OCI-LY3 (cell line): Measurements from ENCODE around the gene ACP7.

Experiments
- H2AFZ ChIP-seq: fragments of 200-600, 300-600 bp; shearing (Covaris generic); 2 replicates; pipeline ENCODE4 v1.6.0; 2014; ENCODE audit warnings: antibody characterized with exemption, low read depth, low read length
- H3K27ac ChIP-seq: fragments of 200-600, 300-600 bp; sonication (generic); 2 replicates; pipeline ENCODE4 v1.5.1; 2014; ENCODE audit warnings: mild to moderate bottlenecking, low read length, moderate library complexity, mixed read lengths
- H3K27me3 ChIP-seq: fragments of 200-600, 300-600 bp; sonication (generic); 2 replicates; pipeline ENCODE4 v1.6.1; 2014; ENCODE audit warnings: low read depth, low read length, mixed read lengths
- H3K36me3 ChIP-seq: fragments of 200-600, 300-600 bp; sonication (generic); replicated peaks from 2 replicates; pipeline ENCODE3; 2014; ENCODE audit warnings: low read depth, low read length, mixed read lengths
- H3K4me1 ChIP-seq: fragments of 300-600, 200-600 bp; sonication (generic); 2 replicates; pipeline ENCODE4 v1.6.1; 2014; ENCODE audit warnings: low read length, mixed read lengths
- H3K4me2 ChIP-seq: fragments of 200-600, 300-600 bp; sonication (generic); 2 replicates; pipeline ENCODE4 v1.6.1; 2014; ENCODE audit warnings: low read length, mixed read lengths
- H3K4me3 ChIP-seq: fragments of 300-600, 200-600 bp; sonication (generic); 2 replicates; pipeline ENCODE4 v1.5.1; 2014; ENCODE audit warnings: antibody characterized with exemption, mild to moderate bottlenecking, low read length, moderate library complexity
- H3K79me2 ChIP-seq: fragments of 300-600, 200-600 bp; shearing (Covaris generic); 2 replicates; pipeline ENCODE4 v1.6.1; 2014; ENCODE audit warnings: mild to moderate bottlenecking, low read length, mixed read lengths
- H3K9ac ChIP-seq: fragments of 300-600, 200-600 bp; shearing (Covaris generic); 2 replicates; pipeline ENCODE4 v1.6.0; 2014; ENCODE audit warnings: mild to moderate bottlenecking, low read length, moderate library complexity
- H3K9me3 ChIP-seq: fragments of 200-600, 300-600 bp; shearing (Covaris generic); 2 replicates; pipeline ENCODE4 v1.6.1; 2014; ENCODE audit warnings: low read length, mixed read lengths; ENCODE audit not compliant: insufficient read depth
- H4K20me1 ChIP-seq: fragments of 200-600, 300-600 bp; sonication (generic); 2 replicates; pipeline ENCODE4 v1.6.1; 2016; ENCODE audit warnings: low read length, mixed read lengths; ENCODE audit not compliant: insufficient read depth
- CTCF ChIP-seq: fragments of 200-600, 300-600 bp; sonication (generic); IDR thresholded peaks from 2 replicates; pipeline ENCODE4 v1.5.1; 2014; ENCODE audit warnings: antibody characterized with exemption, low read length, low read depth
- EZH2phosphoT487 ChIP-seq: fragments of 200-600 bp; shearing (Covaris generic); IDR thresholded peaks from 2 replicates; pipeline ENCODE4 v1.6.1; 2018; ENCODE audit warnings: antibody characterized with exemption, mixed run types, low read depth

ACP7 gene

DNA sequence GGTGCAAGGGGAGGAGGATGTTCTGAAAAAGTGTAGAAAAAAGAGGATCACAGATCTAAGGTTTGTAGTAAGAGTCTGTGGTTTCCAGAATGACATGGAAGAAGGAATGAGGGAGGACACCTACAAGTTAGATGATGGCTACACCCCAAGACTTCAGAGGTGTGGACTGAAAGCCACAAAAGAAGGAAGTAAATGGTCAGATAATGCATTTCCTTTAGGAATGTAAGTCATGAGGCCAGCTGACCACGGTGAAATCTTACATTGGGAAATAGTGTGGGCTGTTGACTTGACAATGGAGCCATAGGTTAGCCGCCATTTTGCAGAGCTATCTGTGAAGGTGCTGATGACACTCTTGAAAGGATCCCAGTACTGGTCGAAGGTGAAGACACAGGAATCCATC is 26.6 kb upstream of the ACP7 start:
- Histone ChIP-seq H2AFZ (no peak overlapping the region), H3K4me2 (no peak overlapping the region), H3K4me3 (no peak overlapping the region), H3K4me1 (peaks cover 21% of the 10 kb centered on the region), H3K27me3 (no peaks in the 10 kb centered on the region), H3K27ac (no peak overlapping the region), H4K20me1 (no peaks in the 10 kb centered on the region), H3K9ac (no peak overlapping the region), H3K79me2 (no peaks in the 10 kb centered on the region), H3K36me3 (no peaks in the 10 kb centered on the region), H3K9me3 (peaks cover 7% of the 10 kb centered on the region; the same call in 1 of the 2 replicates)
- no peak for TF ChIP-seq CTCF
- no peak for TF ChIP-seq EZH2phosphoT487

- H4K20me1 ChIP-seq: no peaks in the 10 kb centered on the region
- no peak overlapping the region for H3K4me2 ChIP-seq
- TF ChIP-seq EZH2phosphoT487 (no peak), CTCF (no peak)
- H3K4me1 ChIP-seq: peaks cover 20% of the 10 kb centered on the region
- no peaks in the 10 kb centered on the region for H3K27me3 ChIP-seq
- H3K9me3 ChIP-seq: peaks cover 6% of the 10 kb centered on the region; the same call in 1 of the 2 replicates
- no peak overlapping the region for H3K9ac ChIP-seq
- no peaks in the 10 kb centered on the region for H3K36me3 ChIP-seq
- no peak overlapping the region for H3K4me3 ChIP-seq
- H3K79me2 ChIP-seq: no peaks in the 10 kb centered on the region
- H2AFZ ChIP-seq: no peak overlapping the region
- no peak overlapping the region for H3K27ac ChIP-seq
These were observed 24.9 kb upstream of the ACP7 start for GRCh38 chr19:39059302-39059701.

DNA sequence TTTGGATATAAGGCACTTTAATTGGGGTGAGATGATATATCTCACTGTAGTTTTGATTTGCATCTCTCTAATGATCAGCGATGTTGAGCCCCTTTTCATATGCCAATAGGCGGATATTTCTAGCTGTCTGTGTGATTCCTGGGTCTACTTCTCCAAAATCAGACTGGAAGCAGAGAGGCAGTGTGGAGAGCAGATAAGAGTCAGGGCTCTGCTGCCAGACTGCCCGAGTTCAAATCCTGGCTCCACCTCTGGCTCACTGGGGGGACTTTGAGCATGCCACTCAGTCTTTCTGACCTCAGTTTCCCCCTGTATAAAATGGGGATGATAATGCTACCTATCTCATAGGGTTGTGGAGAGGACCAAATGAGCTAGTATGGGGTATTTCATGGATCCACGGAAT is 24.0 kb upstream of the ACP7 start:
- Histone ChIP-seq H3K9me3 (no peaks in the 10 kb centered on the region), H3K9ac (no peak overlapping the region), H3K79me2 (no peaks in the 10 kb centered on the region), H3K27ac (no peak overlapping the region), H2AFZ (0 out of 2 replicates have a peak overlapping the region, but pooled peaks have one; percentile 10), H3K4me2 (no peak overlapping the region), H3K4me1 (peaks cover 20% of the 10 kb centered on the region), H4K20me1 (no peaks in the 10 kb centered on the region), H3K36me3 (no peaks in the 10 kb centered on the region), H3K4me3 (no peak overlapping the region), H3K27me3 (no peaks in the 10 kb centered on the region)
- TF ChIP-seq EZH2phosphoT487 (no peak), CTCF (no peak)

DNA sequence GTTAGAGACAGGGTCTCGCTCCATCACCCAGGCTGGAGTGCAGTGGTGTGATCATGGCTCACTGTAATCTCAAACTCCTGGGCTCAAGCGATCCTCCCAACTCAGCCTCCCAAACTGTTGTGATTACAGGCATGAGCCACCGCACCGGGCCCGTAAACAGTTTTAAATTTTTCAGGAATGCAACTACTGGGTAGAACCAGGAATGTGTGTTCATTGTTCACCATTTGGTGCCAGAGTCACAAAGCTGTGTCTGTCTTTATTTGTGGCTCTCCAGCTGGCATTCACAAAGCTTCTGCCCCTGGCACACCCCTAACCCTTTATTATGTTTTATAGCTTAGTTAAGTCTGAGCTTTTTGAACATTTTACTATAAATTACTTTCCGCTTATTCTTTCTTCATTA is 19.8 kb upstream of the ACP7 start:
- Histone ChIP-seq H3K27ac (no peak overlapping the region), H3K9ac (no peak overlapping the region), H3K79me2 (no peaks in the 10 kb centered on the region), H4K20me1 (no peaks in the 10 kb centered on the region), H3K4me2 (no peak overlapping the region), H3K4me1 (peaks cover 20% of the 10 kb centered on the region), H3K36me3 (no peaks in the 10 kb centered on the region), H2AFZ (no peak overlapping the region), H3K9me3 (no peaks in the 10 kb centered on the region), H3K27me3 (no peaks in the 10 kb centered on the region), H3K4me3 (no peak overlapping the region)
- TF ChIP-seq EZH2phosphoT487 (no peak), CTCF (no peak)
